NCI-H2029 (cell line): ENCODE data around the gene PTPRB.
"Not testable (repeated sequence)": the region's sequence is repeated elsewhere in the genome, so short reads cannot be mapped to it uniquely, and the experiment has no call there.

Experiments
- DNase-seq: peaks from one replicate; lab custom pipeline; 2025; lab: John Stamatoyannopoulos, UW

PTPRB gene

DNA sequence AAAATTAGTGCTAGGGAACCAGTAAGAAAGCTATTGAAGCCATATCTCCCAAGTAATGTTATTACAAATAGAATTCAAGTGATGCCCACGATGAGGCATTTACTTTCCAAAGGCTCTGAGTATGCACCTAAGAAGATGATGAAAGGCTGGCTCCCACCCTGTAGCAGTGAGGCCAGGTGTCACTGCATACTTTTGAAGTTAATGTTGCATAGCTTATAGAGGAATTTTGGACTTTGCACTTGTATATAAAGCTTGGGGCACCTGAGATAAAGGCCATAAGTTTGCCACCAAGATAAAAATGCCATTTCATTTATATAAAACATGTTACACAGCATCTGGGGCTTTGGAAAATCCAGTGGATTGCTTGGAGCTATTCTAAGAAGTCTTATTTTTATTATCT lies 96.2 kb downstream of the PTPRB start:
- no peak for DNase-seq

DNA sequence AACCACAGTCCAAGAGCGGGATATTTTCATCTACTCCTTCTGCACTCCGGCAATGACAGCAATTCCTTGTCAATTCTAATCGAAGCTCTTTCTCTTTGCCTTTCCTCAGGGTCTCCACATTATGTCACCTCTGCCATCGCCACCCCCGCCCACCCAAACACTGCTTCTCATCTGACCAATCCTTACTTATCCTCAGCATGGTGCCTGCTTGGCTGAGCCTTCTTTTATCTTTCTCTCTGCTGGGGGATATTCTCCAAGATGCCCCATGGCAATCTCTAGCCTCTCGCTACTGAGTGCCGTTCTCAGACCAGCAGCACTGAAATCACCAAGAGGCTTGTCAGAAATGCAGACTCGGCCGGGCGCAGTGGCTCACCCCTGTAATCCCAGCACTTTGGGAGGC lies 100.6 kb downstream of the PTPRB start:
- no peak for DNase-seq

DNA sequence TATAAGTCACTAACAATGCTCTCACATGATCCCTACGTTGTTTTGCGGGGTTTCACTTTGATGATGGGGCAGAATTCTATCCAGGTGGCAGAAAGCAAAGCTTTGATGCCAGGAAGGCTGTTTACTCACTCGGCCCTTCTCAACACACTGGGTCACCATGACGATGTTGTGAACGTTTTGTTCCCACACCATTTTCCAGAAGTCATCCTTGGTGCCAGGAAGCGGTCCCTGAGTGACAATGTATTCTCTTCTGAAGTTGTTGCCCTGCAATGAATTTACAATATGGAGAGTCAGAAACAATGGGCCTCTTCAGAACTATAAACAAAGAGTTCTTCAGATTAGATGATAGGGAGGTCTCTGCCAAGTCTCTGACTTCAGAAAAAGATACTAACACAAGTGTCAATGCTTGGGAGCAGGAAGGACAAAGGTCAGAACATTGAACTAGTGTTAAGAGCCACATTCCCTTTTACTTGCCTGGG lies 101.3 kb downstream of the PTPRB start:
- DNase-seq, result peak; percentile 45

DNA sequence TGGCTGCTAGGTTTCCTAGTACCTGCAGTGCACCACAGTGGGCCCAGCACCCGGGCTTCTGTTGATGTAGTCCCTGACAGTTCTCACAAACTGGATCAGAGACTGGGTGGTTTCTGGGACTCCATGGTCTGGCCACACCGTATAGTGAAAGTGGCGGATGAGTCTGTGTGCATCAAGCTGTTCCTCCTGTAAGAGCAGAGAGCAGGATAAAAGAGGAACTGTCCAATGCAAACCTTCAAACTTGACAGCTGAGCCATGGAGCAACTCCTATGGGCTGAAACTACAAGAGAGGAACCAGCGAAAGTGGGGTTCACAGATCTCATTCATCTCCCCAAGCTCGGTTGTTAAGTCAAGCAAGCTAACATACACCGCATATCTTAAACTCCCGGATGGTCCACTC lies 102.8 kb downstream of the PTPRB start:
- no peak for DNase-seq

DNA sequence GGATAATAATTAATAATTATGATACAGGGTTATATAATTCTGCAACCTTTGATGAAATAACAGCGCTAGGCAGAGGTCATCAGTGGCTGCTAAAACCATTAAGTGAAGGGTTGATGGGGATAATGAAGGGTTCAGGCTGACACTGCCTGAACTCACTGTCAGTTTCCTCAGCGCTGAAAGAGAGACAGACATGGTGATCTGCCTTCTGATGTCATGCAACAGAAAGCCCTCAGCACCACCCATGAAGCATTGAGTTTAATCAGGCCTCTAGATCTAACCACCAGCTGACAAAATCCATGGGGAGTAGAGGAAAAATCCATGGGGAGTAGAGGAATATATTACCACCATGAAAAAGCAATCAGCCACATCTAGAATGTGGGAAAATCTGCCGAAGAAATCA lies 107.6 kb downstream of the PTPRB start:
- no peak for DNase-seq

DNA sequence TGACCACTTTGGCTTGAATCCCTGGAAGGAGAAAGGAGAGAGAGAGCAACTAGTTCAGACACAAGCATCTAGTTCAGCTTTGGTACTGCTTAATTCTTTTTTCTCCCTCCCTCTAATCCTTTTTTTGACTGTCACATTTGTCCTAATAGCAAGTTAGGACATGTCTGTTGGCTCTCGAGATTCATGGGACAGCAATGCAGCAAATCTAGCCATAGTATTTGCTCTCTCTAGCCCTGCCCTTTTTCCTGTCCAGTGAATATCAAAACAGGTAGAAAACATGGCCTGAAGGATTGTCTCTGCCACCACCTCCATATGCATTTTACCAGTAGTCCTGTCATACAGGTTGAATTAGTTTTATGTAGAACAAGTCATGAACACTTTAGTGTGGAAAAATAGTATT lies 116.4 kb downstream of the PTPRB start:
- no peak for DNase-seq

DNA sequence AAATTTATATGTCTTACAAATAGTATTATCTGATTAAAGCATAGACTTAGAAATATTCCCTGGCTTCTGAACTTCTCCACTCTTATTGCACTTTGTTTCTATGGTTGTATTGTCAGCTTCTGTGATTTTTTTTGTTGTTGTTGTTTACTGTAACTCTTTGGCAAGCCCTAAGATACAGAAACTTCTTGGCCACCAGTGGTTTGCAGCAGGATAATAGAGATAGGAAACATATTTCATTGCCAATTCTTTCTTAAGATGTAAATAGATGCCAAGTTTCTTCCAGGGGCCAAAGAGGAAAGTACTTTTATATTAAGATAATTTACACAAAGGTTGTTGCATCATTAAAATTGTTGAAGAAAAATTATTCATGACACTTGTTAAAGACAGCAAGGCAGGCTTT lies 123.8 kb downstream of the PTPRB start:
- no peak for DNase-seq

DNA sequence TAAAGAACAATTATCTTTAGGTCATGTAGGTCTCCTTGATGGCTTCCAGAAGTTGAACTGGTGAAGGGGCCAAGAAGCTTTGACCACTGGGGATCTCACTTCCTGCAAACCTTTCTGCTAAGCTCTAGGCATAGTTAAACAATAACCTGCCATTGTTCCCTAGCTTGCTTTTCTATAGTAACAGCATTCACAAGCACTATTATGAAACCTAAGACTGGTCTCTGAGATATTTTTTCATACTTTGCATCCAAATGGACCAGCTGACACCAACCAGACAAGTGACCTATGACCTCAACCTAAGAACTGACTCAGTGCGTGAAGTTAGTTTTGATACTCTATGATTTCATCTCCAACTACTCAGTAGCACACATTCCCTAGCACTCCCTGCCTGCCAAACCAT lies 129.1 kb downstream of the PTPRB start:
- no peak for DNase-seq

DNA sequence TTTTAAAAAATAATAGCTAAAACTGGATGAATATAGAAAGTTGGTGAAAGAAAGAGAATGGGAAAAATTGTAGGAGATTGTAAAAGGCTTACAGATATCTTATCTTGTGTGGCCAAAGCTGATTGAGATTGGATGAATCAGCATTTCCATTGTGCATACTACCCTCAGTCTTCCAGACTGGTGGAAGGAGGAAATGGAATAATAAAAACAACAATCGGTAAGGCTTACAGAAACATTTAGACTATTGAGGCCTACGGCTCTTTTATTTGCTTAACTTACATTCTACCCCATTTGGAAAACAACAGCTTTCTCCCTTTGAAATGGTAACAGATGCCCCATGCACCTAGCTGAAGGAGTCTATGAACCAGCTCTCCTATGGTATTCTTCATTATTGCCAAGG lies 129.8 kb downstream of the PTPRB start:
- DNase-seq, result no peak

DNA sequence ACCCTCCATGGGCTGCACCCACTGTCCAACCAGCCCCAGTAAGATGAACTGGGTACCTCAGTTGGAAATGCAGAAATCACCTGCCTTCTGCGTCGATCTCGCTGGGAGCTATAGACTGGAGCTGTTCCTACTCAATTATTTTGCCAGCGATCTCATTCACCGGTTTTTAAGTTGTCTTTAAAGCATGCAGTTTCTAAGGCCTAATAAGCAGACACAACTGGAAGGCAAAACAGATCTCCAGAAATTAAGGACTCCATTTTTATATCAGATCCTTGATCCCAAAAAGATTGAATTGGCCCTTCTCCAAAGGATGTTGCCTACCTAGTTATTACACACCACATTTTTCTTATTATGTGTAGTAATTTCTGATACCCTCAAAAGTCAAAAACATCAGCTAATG lies 139.7 kb downstream of the PTPRB start:
- no peak for DNase-seq

DNA sequence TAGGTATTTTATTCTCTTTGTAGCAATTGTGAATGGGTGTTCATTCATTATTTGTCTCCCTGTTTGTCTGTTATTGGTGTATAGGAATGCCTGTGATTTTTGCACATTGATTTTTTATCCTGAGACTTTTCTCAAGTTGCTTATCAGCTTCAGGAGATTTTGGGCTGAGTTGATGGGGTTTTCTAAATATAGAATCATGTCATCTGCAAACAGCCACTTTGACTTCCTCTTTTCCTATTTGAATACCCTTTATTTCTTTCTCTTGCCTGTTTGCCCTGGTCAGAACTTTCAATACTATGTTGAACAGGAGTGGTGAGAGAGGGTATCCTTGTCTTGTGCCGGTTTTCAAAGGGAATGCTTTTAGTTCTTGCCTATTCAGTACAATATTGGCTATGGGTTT lies 144.3 kb downstream of the PTPRB start:
- not testable (repeated sequence) for DNase-seq

DNA sequence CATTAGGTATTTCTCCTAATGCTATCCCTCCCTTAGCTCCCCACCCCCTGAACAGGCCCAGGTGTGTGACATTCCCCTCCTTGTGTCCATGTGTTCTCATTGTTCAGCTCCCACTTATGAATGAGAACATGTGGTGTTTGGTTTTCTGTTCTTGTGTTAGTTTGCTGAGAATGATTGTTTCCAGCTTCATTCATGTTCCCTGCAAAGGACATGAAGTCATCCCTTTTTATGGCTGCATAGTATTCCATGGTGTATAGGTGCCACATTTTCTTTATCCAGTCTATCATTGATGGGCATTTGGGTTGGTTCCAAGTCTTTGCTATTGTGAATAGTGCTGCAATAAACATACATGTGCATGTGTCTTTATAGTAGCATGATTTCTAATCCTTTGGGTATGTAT lies 146.3 kb downstream of the PTPRB start:
- not testable (repeated sequence) for DNase-seq

DNA sequence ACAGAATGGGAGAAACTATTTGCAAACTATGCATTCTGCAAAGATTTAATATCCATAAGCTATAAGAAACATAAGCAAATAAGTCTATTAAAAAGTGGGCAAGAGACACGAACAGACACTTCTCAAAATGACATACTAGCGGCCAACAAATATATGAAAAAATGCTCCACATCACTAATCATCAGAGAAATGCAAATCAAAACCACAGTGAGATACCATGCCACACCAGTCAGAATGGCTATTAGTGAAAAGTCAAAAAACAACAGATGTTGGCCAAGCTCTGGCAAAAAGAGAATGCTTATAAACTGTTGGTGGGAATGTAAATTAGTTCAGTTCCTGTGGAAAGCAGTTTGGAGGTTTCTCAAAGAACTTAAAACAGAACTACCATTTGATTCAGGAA lies 149.8 kb downstream of the PTPRB start:
- no peak for DNase-seq

DNA sequence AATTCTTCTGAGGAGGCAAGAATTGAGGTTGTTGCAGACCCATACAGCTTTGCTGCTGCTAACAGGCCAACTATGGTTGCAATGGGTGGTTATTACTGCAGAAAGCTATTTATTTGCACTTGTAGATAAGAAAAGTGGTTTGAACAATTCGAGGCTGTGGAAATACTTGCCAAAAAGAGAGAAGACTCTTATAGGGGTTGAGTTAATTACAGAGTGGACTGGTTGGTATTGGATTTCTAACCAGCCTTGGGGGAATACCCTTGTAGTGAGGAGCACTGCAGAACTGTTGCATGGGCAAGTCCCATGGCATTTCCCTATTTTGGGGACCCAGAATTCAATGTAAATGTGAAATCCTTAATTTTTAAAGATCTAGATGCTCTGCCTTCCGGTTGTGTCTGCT lies 150.6 kb downstream of the PTPRB start:
- DNase-seq, result no peak

DNA sequence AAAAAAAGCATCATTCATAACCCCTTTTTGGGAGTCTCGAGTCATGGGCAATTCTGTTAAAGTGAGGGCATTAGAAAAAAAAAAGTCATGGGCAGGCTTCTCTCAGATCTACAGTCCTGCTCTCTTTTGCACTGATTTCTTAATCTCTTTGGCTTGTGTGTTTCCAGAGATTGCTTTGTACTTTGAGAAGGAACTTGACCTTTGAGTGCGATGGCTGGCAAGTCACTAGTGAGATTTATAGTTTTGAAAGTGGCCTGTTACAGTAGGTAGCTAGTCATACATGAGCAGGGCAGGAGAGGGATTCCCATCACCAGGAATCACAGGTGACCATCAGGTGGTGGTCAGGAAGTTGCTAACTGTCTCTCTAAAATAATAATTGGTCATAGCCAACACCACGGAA lies 151.5 kb downstream of the PTPRB start:
- DNase-seq, result no peak

DNA sequence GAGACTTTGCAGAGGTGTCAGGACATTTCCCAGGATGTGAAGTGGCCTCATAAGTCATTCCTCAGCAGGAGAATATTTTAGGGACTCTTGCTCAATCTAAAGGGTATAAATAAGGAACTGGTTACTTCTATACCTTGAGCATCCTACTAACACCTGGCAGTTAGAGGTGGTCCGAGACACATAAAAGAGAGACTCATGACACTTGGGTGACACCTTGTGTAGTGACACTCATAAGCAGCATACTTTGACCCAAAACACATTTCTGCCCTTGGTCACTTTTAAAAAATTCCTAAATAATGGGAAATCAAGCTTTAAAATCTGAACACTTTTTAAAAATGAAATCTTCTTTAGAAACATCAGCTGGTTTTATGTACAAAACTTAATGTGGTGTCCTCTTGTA lies 152.8 kb downstream of the PTPRB start:
- DNase-seq, result no peak

DNA sequence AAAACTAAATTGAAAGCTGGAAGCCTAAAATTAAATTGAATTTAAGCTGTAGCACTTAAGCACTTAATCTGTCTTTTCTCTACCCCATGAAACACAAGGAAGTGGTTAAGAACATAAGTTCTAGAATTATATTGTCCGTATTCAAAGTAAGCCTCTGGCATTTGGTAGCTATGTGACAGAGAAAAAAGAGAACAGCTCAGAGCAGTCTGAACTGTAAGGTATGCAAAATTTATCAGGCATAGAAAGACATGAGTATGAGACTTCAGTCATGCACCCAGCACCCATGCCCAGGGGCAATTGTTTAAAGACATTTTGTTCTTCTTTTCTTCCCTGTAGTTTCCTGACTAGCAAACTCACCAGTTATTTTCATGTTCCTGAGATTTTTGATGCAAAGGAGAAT lies 154.5 kb downstream of the PTPRB start:
- no peak for DNase-seq

DNA sequence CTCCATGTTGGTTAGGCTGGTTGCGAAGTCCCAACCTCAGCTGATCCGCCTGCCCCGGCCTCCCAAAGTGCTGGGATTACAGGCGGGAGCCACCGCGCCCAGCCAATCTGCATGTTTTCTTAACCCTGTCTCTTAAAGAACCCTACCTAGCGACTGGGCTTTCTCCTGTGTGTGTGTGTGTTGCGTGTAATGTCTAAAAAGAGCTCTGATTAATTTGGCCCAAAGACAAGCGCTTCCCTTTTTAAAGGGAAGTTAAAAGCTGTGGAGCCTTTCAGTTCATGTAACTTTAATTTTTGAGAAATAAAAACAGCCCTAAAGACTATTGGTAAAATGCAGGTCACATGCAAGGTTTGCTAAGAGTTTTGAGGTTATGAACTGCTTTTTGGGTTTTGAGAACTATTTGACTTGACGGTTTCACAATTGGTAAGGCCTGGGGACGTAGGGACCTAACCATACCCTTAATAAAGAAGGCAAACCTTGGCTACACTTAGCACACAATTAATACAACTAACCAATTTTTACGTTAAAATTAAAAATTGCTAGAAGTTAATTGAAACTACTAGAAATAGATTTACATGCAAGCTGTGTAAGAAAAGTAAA lies 167.9 kb downstream of the PTPRB start:
- DNase-seq, result no peak

DNA sequence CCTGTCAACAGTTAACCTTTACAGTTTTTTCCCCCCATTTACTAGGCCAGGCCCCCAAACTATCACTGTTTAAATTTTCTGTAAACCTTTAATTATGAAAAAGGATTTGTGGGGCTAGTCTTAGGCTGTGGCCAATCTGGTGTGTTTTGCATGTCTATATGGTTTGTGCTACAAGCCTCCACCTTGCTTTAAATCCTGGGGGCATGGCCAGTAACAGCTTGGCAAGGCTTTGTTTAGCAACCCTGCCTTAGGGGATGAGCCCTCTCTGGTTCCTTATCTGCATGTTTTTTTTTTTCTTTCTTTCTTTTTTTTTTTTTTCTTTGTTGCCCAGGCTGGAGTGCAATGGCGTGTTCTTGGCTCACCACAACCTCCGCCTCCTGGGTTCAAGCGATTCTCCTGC lies 168.5 kb downstream of the PTPRB start:
- DNase-seq, result no peak

DNA sequence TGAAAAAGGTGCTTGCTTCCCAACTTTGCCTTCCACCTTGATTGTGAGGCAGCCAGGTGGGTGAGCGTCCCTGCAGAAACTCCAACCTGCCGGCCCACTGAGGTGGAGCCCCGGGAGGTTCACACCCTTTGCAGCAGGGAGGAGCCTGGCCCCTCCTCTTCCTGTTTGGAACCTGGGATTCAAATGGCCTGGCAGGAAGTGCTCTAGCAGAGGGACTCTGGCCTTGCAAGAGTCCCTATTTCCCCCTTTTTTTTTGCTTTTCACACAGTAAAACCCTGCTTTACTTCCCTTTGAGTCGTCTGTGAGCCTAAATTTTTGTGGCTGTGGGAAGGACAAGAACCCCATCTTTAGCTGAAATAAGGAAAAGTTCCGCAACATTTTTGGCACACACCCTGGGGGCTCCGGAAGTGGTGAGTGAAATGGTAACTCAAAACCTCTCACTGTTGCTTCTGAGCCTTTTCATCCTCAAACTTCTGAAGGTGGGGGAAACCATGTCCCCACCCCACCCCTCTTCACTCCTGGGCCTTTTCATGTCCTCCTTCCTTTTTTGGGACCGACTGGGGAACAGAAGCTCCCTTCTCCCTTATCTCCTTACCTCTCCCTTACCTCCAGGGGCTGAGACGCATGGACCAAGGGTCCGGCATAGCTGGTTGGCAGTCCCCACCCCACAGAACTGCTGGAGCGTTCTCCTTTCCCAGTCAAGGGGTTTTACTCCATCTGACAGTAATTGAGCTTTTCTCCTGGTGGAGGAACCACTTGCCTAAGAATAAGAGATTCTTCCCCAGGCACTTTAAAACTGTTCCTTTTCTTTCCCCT lies 169.1 kb downstream of the PTPRB start:
- DNase-seq, result no peak

DNA sequence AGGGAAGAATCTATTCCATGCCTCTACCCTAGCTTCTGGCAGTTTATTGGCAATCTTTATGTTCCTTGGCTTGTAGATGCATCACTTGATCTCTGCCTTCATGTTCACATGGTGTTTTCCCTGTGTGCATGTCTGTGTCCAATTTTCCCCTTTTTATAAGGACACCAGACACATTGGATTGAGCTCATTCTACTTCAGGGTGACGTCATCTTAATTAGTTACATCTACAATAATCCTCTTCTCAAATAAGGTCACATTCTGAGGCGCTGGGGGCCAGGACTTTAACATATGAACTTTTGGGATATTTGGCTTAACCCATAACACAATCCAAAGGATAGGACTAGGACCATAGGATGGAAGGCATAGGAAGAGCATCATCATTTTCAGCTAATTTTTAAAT lies 169.8 kb downstream of the PTPRB start:
- no peak for DNase-seq

DNA sequence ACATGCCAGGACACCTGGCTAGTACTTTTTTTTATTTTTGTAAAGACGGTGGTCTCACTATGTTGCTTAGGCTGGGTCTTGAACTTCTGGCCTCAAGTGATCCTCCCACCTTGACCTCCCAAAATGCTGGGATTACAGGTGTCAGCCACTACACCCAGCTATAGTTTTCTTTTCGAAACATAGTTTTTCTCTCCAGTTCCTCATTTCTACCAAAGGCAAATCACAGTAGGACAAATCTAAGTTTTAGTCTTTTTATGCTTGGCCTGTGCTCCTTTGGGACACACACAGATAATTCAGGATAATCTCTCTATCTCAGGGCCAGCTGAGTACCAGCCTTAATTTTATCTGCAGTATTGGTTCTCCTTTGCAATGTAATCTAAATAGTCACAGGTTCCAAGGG lies 170.5 kb downstream of the PTPRB start:
- no peak for DNase-seq
